Testis (tissue), 2 donors: ENCODE results near the gene GPC3.

Source experiments
- POLR2A ChIP-seq: fragments of 450-650 bp; IDR thresholded peaks from one replicate; pipeline ENCODE4 v1.6.1; 2017; ENCODE audit warnings: antibody characterized with exemption, mild to moderate bottlenecking, moderate library complexity
- TF ChIP-seq, protein P1 (sequence below), 3 experiments: fragments of 450-650 bp in 2 of 3; fragments of 200-600 bp in 1 of 3; sonication (generic) in 1 of 3; IDR thresholded peaks; one replicate each; pipeline ENCODE4 v1.5.1; 2016 to 2019; ENCODE audit warnings: antibody characterized with exemption in 3 of 3, mild to moderate bottlenecking in 2 of 3, moderate library complexity in 1 of 3

DNA sequence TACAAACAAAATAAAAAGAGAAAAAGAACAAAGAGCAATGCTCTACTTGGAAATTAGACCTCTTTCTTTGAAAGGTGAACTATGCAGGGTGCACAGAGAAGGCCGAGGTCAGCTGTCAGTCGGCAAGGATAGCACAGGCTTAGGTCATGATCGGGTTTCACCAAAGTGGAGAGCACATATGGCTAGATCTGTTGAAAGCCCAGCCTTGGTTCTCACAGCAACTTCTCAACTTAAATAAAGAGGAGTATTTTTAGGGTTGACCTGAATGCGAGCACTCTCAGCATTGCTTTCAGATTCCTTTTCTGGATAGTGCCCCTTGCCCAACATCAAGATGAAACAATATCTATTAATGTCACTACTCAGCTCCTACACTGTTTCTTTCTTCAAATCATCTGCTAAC, 447.2 kb downstream of the GPC3 start:
- TF ChIP-seq POLR2A = no peak
- TF ChIP-seq, protein P1, sequence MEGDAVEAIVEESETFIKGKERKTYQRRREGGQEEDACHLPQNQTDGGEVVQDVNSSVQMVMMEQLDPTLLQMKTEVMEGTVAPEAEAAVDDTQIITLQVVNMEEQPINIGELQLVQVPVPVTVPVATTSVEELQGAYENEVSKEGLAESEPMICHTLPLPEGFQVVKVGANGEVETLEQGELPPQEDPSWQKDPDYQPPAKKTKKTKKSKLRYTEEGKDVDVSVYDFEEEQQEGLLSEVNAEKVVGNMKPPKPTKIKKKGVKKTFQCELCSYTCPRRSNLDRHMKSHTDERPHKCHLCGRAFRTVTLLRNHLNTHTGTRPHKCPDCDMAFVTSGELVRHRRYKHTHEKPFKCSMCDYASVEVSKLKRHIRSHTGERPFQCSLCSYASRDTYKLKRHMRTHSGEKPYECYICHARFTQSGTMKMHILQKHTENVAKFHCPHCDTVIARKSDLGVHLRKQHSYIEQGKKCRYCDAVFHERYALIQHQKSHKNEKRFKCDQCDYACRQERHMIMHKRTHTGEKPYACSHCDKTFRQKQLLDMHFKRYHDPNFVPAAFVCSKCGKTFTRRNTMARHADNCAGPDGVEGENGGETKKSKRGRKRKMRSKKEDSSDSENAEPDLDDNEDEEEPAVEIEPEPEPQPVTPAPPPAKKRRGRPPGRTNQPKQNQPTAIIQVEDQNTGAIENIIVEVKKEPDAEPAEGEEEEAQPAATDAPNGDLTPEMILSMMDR (IDR thresholded peaks at IDR 0.05) = no peak
